IMR-90 (cell line): Measurements from ENCODE around the gene CCDC13. TPM values are rescaled to one million over a fixed set of nuclear protein-coding genes. Genes with fewer than 3 reads are reported as not detected.

Experiments
- ATAC-seq: fragments of 200-7000 bp; cut with Tn5 transposase; 2 replicates; pipeline ENCODE4 v1.9.1; 2020; ENCODE audit warnings: low read depth, mild to moderate bottlenecking, moderate library complexity
- BruUV-seq: library from RNA; stranded (reverse); fragments of 400-500 nt; replicated peaks from 2 replicates; lab custom pipeline; 2021; lab: Mats Ljungman, UMichigan
- CTCF ChIA-PET: fragments of 300-600 bp; formaldehyde crosslinking; extraction: SDS; loops from one replicate; lab custom pipeline; 2021; ENCODE audit warnings: antibody characterized with exemption; lab: Yijun Ruan, JAX
- POLR2A ChIA-PET: fragments of 300-600 bp; sonication (Branson Sonifier 250); formaldehyde crosslinking; loops from one replicate; lab custom pipeline; 2022; ENCODE audit warnings: antibody characterized with exemption; ENCODE audit not compliant: unreplicated experiment; lab: Charles Lee
- DNase-seq: peaks from one replicate; pipeline ENCODE4 v3.0.0; 2013
- H2AFZ ChIP-seq: replicated peaks from 2 replicates; pipeline ENCODE3; 2013; ENCODE audit warnings: low read length, mild to moderate bottlenecking; ENCODE audit not compliant: poor library complexity
- H2AK5ac ChIP-seq: 2 replicates; pipeline ENCODE4 v1.6.1; 2013; ENCODE audit warnings: low read depth, low read length, inconsistent platforms
- H2AK9ac ChIP-seq: replicated peaks from 2 replicates; pipeline ENCODE3; 2013; ENCODE audit warnings: mild to moderate bottlenecking, low read depth, low read length, moderate library complexity; ENCODE audit not compliant: poor library complexity
- H2BK120ac ChIP-seq: 2 replicates; pipeline ENCODE4 v1.6.1; 2013; ENCODE audit warnings: low read depth, low read length, inconsistent platforms
- H2BK15ac ChIP-seq: 3 replicates; pipeline ENCODE4 v1.6.1; 2013; ENCODE audit warnings: low read depth, low read length, inconsistent platforms
- H2BK20ac ChIP-seq: 2 replicates; pipeline ENCODE4 v1.6.1; 2013; ENCODE audit warnings: low read depth, mild to moderate bottlenecking, inconsistent platforms, low read length, moderate library complexity
- H2BK5ac ChIP-seq: 2 replicates; pipeline ENCODE4 v1.6.1; 2013; ENCODE audit warnings: mild to moderate bottlenecking, low read depth, low read length, inconsistent platforms; ENCODE audit not compliant: poor library complexity, severe bottlenecking
- H3K14ac ChIP-seq: replicated peaks from 2 replicates; pipeline ENCODE4 v1.6.1; 2013; ENCODE audit warnings: low read depth, low read length, inconsistent platforms
- H3K18ac ChIP-seq: 2 replicates; pipeline ENCODE4 v1.6.1; 2013; ENCODE audit warnings: low read depth, low read length, control low read depth
- H3K23ac ChIP-seq: 2 replicates; pipeline ENCODE4 v1.6.1; 2013; ENCODE audit warnings: low read depth, low read length, inconsistent platforms
- H3K27ac ChIP-seq: 2 replicates; pipeline ENCODE4 v1.5.1; 2013; ENCODE audit warnings: mild to moderate bottlenecking, control low read depth, low read length; ENCODE audit not compliant: insufficient read depth
- H3K27me3 ChIP-seq: 2 replicates; pipeline ENCODE4 v1.6.1; 2013; ENCODE audit warnings: low read length; ENCODE audit not compliant: control insufficient read depth, insufficient read depth
- H3K36me3 ChIP-seq: 2 replicates; pipeline ENCODE4 v1.6.1; 2013; ENCODE audit warnings: low read length, mixed read lengths; ENCODE audit not compliant: control insufficient read depth, insufficient read depth
- H3K4ac ChIP-seq: 2 replicates; pipeline ENCODE4 v1.6.1; 2013; ENCODE audit warnings: low read depth, low read length, inconsistent platforms
- H3K4me1 ChIP-seq: 2 replicates; pipeline ENCODE4 v1.6.1; 2013; ENCODE audit warnings: low read length, mixed read lengths; ENCODE audit not compliant: control insufficient read depth, insufficient read depth
- H3K4me2 ChIP-seq: 2 replicates; pipeline ENCODE4 v1.6.1; 2013; ENCODE audit warnings: low read depth, mild to moderate bottlenecking, control low read depth, low read length, moderate library complexity
- H3K4me3 ChIP-seq: 2 replicates; pipeline ENCODE4 v1.5.1; 2013; ENCODE audit warnings: low read depth, mild to moderate bottlenecking, control low read depth, low read length, moderate library complexity; ENCODE audit not compliant: insufficient read depth
- H3K56ac ChIP-seq: 2 replicates; pipeline ENCODE4 v1.6.1; 2013; ENCODE audit warnings: low read length, inconsistent platforms; ENCODE audit not compliant: insufficient read depth; ENCODE audit errors: extremely low read depth
- H3K79me1 ChIP-seq, 2 experiments: 2 replicates each; pipeline ENCODE4 v1.6.1; 2013; ENCODE audit warnings: low read length in 2 of 2, inconsistent platforms in 1 of 2, low read depth in 1 of 2
- H3K9ac ChIP-seq: 2 replicates; pipeline ENCODE4 v1.6.1; 2013; ENCODE audit warnings: low read depth, low read length, control low read depth
- H3K9me1 ChIP-seq: 2 replicates; pipeline ENCODE4 v1.6.1; 2013; ENCODE audit warnings: low read length, inconsistent platforms; ENCODE audit not compliant: insufficient read depth
- H3K9me3 ChIP-seq: 2 replicates; pipeline ENCODE4 v1.6.1; 2013; ENCODE audit warnings: low read length; ENCODE audit not compliant: control insufficient read depth, insufficient read depth
- H4K20me1 ChIP-seq: 2 replicates; pipeline ENCODE4 v1.6.1; 2013; ENCODE audit warnings: low read length, inconsistent platforms; ENCODE audit not compliant: insufficient read depth
- H4K5ac ChIP-seq: 2 replicates; pipeline ENCODE4 v1.6.1; 2013; ENCODE audit warnings: mild to moderate bottlenecking, low read depth, low read length, control low read depth
- H4K8ac ChIP-seq, 2 experiments: 2 replicates each; pipeline ENCODE4 v1.6.1; 2013; ENCODE audit warnings: low read depth in 2 of 2, low read length in 2 of 2, control low read depth in 1 of 2, inconsistent platforms in 1 of 2
- H4K91ac ChIP-seq: 2 replicates; pipeline ENCODE4 v1.6.1; 2013; ENCODE audit warnings: low read depth, low read length, inconsistent platforms; ENCODE audit not compliant: insufficient read depth
- BHLHE40 ChIP-seq: fragments of 150-350 bp; IDR thresholded peaks from 2 replicates; pipeline ENCODE4 v1.6.1; 2016; ENCODE audit warnings: mild to moderate bottlenecking, low read depth, low read length
- CEBPB ChIP-seq: IDR thresholded peaks from 2 replicates; pipeline ENCODE4 v1.6.1; 2012; ENCODE audit warnings: low read depth, low read length, improper control_type of control experiment
- CHD1 ChIP-seq: IDR thresholded peaks from 2 replicates; pipeline ENCODE4 v1.6.1; 2012; ENCODE audit warnings: low read depth, low read length, improper control_type of control experiment
- FOS ChIP-seq: fragments of 150-350 bp; IDR thresholded peaks from 2 replicates; pipeline ENCODE4 v1.6.1; 2016; ENCODE audit warnings: low read depth, low read length
- MAZ ChIP-seq: IDR thresholded peaks from 2 replicates; pipeline ENCODE4 v1.6.1; 2012; ENCODE audit warnings: low read depth, mild to moderate bottlenecking, low read length, improper control_type of control experiment, moderate library complexity, borderline replicate concordance
- RAD21 ChIP-seq: IDR thresholded peaks from 2 replicates; pipeline ENCODE4 v1.6.1; 2012; ENCODE audit warnings: low read length, improper control_type of control experiment
- RCOR1 ChIP-seq: IDR thresholded peaks from 2 replicates; pipeline ENCODE4 v1.6.1; 2012; ENCODE audit warnings: mild to moderate bottlenecking, low read length, improper control_type of control experiment; ENCODE audit not compliant: insufficient replicate concordance
- WGBS, 2 experiments: methylation state at CpG; one replicate each; pipeline versions ENCODE4 v1.1.5 to v1.1.7; 2013; ENCODE audit warnings: missing lambda C conversion rate in 2 of 2; ENCODE audit not compliant: insufficient read length in 1 of 2; ENCODE audit errors: extremely low coverage in 2 of 2; 5-methylcytosine and 5-hydroxymethylcytosine counted together
- dilution Hi-C: fragments of 300-500 bp; cut with HindIII; formaldehyde crosslinking; loops from one replicate; pipeline ENCODE4 v1.14.3; 2018; ENCODE audit warnings: low sequenced_read_pairs; ENCODE audit not compliant: unreplicated experiment
- in situ Hi-C: fragments of 300-500 bp; cut with MboI; formaldehyde crosslinking; loops from 3 replicates; pipeline ENCODE4 v1.14.3; 2019; ENCODE audit warnings: low sequenced_read_pairs, inconsistent platforms, mixed read lengths
- intact Hi-C: fragments of 100-400 bp; cut with micrococcal nuclease; formaldehyde crosslinking; loops from 2 replicates; pipeline ENCODE4 v1.10.0; 2022
- polyA plus RNA-seq, 3 experiments: library from polyadenylated mRNA; depleted of rRNA; stranded (reverse); fragments of >200 nt; gene quantifications; 2 replicates each; pipeline ENCODE4 v1.2.3, GENCODE V29; 2012; ENCODE audit warnings: low replicate concordance in 1 of 3
- total RNA-seq: library from RNA; depleted of rRNA; stranded (reverse); fragments of >200 nt; gene quantifications from 2 replicates; pipeline ENCODE4 v1.2.3, GENCODE V29; 2012
- TF ChIP-seq, protein P1 (sequence below): fragments of 150-350 bp; IDR thresholded peaks from 2 replicates; pipeline ENCODE4 v1.6.1; 2016; ENCODE audit warnings: low read depth, mild to moderate bottlenecking, low read length, moderate library complexity, borderline replicate concordance
- TF ChIP-seq, protein P2 (sequence below): fragments of 150-350 bp; IDR thresholded peaks from 2 replicates; pipeline ENCODE4 v1.6.1; 2017; ENCODE audit warnings: mild to moderate bottlenecking, antibody characterized with exemption, low read length, low read depth
- TF ChIP-seq, protein P3 (sequence below): conservative IDR thresholded peaks from 2 replicates; pipeline ENCODE4 v1.5.1; 2012; ENCODE audit warnings: mild to moderate bottlenecking, low read depth, low read length, improper control_type of control experiment

CCDC13 gene
- total and polyA plus RNA-seq, 2 of the 4 experiments (the other 2 are of a cell fraction): 0.18 to 0.19 TPM

DNA sequence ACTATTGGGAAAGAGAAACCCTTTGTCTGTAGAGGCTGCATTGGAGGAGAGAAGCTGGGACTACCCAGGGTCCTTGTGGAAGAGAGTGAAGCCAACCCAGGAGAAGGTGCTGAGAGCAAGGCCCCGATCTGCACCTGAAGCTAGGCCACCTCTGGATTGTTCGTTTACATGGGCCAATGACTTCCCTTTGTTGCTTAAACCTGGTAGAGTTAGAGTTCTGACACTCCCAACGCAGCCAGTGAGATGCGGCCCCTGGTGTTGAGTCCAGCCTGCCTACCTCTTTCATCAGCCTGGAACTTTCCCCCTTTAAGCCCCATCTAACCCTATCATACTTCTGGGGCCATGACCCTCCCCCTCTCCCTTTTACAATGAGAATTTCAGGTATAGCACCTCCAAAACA lies 30.8 kb downstream of the CCDC13 start:
- Histone ChIP-seq H3K9me1 (peaks cover 10% of the 10 kb centered on the region), H4K5ac (no peak overlapping the region), H2BK120ac (no peak overlapping the region), H3K4ac (no peak overlapping the region), H3K4me3 (no peak overlapping the region), H2AK9ac (no peak overlapping the region), H3K27me3 (peaks cover 14% of the 10 kb centered on the region; the same call in 1 of the 2 replicates), H3K56ac (no peak overlapping the region), H3K9ac (no peak overlapping the region), H3K4me1 (peaks cover 12% of the 10 kb centered on the region), H3K79me1 (no peaks in the 10 kb centered on the region), H2BK5ac (no peak overlapping the region), H3K23ac (no peak overlapping the region), H2AK5ac (no peak overlapping the region), H4K91ac (no peak overlapping the region), H2BK20ac (no peak overlapping the region), H3K4me2 (no peak overlapping the region), H3K36me3 (no peaks in the 10 kb centered on the region), H4K20me1 (peaks cover 9% of the 10 kb centered on the region), H3K27ac (no peak overlapping the region), H3K14ac (no peak overlapping the region), H2BK15ac (no peak overlapping the region), H4K8ac (no peak overlapping the region), H2AFZ (no peak overlapping the region), H3K9me3 (no peaks in the 10 kb centered on the region), H3K18ac (no peak overlapping the region)
- ChIA-PET CTCF (no interaction called here), POLR2A (no interaction called here)
- ATAC-seq (no peak), DNase-seq (no peak)
- intact Hi-C loops (loop anchor here (5.0 kb wide), 1 partner anchor 160 kb away; the partner anchor contains the start of gene SEC22C), dilution Hi-C loops (no loop called here), in situ Hi-C loops (no loop called here)
- no TSS peak for BruUV-seq
- 83% methylated on average over 1 of the region's 4 CpGs; no CpG with 5 or more reads in 1 of the 2 experiments for WGBS, 2 experiments
- no peak for TF ChIP-seq BHLHE40
- TF ChIP-seq MAZ: no peak
- no peak for TF ChIP-seq FOS
- TF ChIP-seq, protein P1, sequence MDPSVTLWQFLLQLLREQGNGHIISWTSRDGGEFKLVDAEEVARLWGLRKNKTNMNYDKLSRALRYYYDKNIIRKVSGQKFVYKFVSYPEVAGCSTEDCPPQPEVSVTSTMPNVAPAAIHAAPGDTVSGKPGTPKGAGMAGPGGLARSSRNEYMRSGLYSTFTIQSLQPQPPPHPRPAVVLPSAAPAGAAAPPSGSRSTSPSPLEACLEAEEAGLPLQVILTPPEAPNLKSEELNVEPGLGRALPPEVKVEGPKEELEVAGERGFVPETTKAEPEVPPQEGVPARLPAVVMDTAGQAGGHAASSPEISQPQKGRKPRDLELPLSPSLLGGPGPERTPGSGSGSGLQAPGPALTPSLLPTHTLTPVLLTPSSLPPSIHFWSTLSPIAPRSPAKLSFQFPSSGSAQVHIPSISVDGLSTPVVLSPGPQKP: no peak
- TF ChIP-seq, protein P2, sequence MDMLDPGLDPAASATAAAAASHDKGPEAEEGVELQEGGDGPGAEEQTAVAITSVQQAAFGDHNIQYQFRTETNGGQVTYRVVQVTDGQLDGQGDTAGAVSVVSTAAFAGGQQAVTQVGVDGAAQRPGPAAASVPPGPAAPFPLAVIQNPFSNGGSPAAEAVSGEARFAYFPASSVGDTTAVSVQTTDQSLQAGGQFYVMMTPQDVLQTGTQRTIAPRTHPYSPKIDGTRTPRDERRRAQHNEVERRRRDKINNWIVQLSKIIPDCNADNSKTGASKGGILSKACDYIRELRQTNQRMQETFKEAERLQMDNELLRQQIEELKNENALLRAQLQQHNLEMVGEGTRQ: no peak
- TF ChIP-seq, protein P3, sequence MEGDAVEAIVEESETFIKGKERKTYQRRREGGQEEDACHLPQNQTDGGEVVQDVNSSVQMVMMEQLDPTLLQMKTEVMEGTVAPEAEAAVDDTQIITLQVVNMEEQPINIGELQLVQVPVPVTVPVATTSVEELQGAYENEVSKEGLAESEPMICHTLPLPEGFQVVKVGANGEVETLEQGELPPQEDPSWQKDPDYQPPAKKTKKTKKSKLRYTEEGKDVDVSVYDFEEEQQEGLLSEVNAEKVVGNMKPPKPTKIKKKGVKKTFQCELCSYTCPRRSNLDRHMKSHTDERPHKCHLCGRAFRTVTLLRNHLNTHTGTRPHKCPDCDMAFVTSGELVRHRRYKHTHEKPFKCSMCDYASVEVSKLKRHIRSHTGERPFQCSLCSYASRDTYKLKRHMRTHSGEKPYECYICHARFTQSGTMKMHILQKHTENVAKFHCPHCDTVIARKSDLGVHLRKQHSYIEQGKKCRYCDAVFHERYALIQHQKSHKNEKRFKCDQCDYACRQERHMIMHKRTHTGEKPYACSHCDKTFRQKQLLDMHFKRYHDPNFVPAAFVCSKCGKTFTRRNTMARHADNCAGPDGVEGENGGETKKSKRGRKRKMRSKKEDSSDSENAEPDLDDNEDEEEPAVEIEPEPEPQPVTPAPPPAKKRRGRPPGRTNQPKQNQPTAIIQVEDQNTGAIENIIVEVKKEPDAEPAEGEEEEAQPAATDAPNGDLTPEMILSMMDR: no peak
- TF ChIP-seq CEBPB: no peak
- no peak for TF ChIP-seq RCOR1
- no peak for TF ChIP-seq RAD21
- no peak for TF ChIP-seq CHD1
